Urinary bladder (tissue), 4 donors: Measurements from ENCODE around the gene SCMH1. TPM values are rescaled to one million over a fixed set of nuclear protein-coding genes. Genes with fewer than 3 reads are reported as not detected.
A peak's percentile ranks its signal among the peaks of the same experiment; 100 is the strongest.

ENCODE experiments used
- DNase-seq: peaks from one replicate; pipeline ENCODE4 v3.0.0-alpha.2; 2015; ENCODE audit errors: extremely low spot score
- H3K27ac ChIP-seq: one replicate; pipeline ENCODE4 v1.5.1; 2013; ENCODE audit warnings: low read depth, mild to moderate bottlenecking, moderate library complexity
- H3K36me3 ChIP-seq: one replicate; pipeline ENCODE4 v1.6.1; 2013; ENCODE audit warnings: mild to moderate bottlenecking, moderate library complexity; ENCODE audit not compliant: insufficient read depth
- H3K4me1 ChIP-seq: one replicate; pipeline ENCODE4 v1.6.1; 2013; ENCODE audit warnings: mild to moderate bottlenecking, moderate library complexity; ENCODE audit not compliant: insufficient read depth
- H3K4me3 ChIP-seq: one replicate; pipeline ENCODE4 v1.5.1; 2013; ENCODE audit warnings: low read depth, low read length
- WGBS: extraction: QIAGEN DNeasy Blood & Tissue Kit; methylation state at CpG from one replicate; pipeline ENCODE4 v1.1.7; 2013; 5-methylcytosine and 5-hydroxymethylcytosine counted together
- polyA plus RNA-seq: library from polyadenylated mRNA; stranded (reverse); fragments of 200-250 nt; gene quantifications from one replicate; pipeline ENCODE4 v1.2.3, GENCODE V29; 2013
- total RNA-seq: library from RNA; depleted of rRNA; stranded (reverse); fragments of >200 nt; gene quantifications from one replicate; pipeline ENCODE4 v1.2.3, GENCODE V29; 2014
- donor health status: healthy with polysubstance abuse.
- donor health status: healthy.

The SCMH1 gene
- total RNA-seq (46.8 TPM), polyA plus RNA-seq (59.8 TPM)

GRCh38 chr1:41241749-41242341 is at the start of gene SCMH1:
TSS of gene SCMH1 (minus strand) at chr1:41242306. CDS start at chr1:41186133, 56,173 bp downstream.
- H3K4me1 ChIP-seq, result no peaks in the 10 kb centered on the region
- WGBS, result under 1% methylated on average over 84 of the region's 85 CpGs
- H3K36me3 ChIP-seq, result no peaks in the 10 kb centered on the region
- H3K4me3 ChIP-seq, result peak within 1 kb of the TSS; percentile 97
- DNase-seq, result no peak
- peak within 1 kb of the TSS; percentile 99 for H3K27ac ChIP-seq

- WGBS, result 85% methylated on average over 5 of the region's 5 CpGs
- no peak for DNase-seq
- Histone ChIP-seq H3K4me3 (no peak overlapping the region), H3K36me3 (no peaks in the 10 kb centered on the region), H3K4me1 (no peaks in the 10 kb centered on the region), H3K27ac (no peak overlapping the region)
Measured at GRCh38 chr1:41291195-41291594, 49.1 kb upstream of the SCMH1 start.

GRCh38 chr1:41289196-41289595 is 47.1 kb upstream of the SCMH1 start:
- no peaks in the 10 kb centered on the region for H3K36me3 ChIP-seq
- no peak overlapping the region for H3K4me3 ChIP-seq
- WGBS, result 90% methylated on average over 5 of the region's 5 CpGs
- no peak overlapping the region for H3K27ac ChIP-seq
- DNase-seq, result no peak
- H3K4me1 ChIP-seq, result no peaks in the 10 kb centered on the region

- Histone ChIP-seq H3K36me3 (no peaks in the 10 kb centered on the region), H3K27ac (no peak overlapping the region), H3K4me3 (no peak overlapping the region), H3K4me1 (no peaks in the 10 kb centered on the region)
- 71% methylated on average over 4 of the region's 4 CpGs for WGBS
- DNase-seq, result no peak
Measured at GRCh38 chr1:41286992-41287391, 44.9 kb upstream of the SCMH1 start.

- H3K4me1 ChIP-seq, result no peaks in the 10 kb centered on the region
- H3K36me3 ChIP-seq, result no peaks in the 10 kb centered on the region
- WGBS, result 45% methylated on average over 3 of the region's 3 CpGs
- no peak for DNase-seq
- H3K27ac ChIP-seq, result no peak overlapping the region
- H3K4me3 ChIP-seq, result no peak overlapping the region
Measured at GRCh38 chr1:41286486-41286885, 44.4 kb upstream of the SCMH1 start.

- Histone ChIP-seq H3K27ac (no peak overlapping the region), H3K4me1 (no peaks in the 10 kb centered on the region), H3K36me3 (no peaks in the 10 kb centered on the region), H3K4me3 (no peak overlapping the region)
- DNase-seq, result no peak
- WGBS, result 79% methylated on average over 4 of the region's 4 CpGs
Measured at GRCh38 chr1:41285818-41286217, 43.7 kb upstream of the SCMH1 start.

- DNase-seq, result no peak
- WGBS, result 86% methylated on average over 2 of the region's 2 CpGs
- Histone ChIP-seq H3K27ac (no peak overlapping the region), H3K4me1 (no peaks in the 10 kb centered on the region), H3K36me3 (no peaks in the 10 kb centered on the region), H3K4me3 (no peak overlapping the region)
Measured at GRCh38 chr1:41284121-41284520, 42.0 kb upstream of the SCMH1 start.

GRCh38 chr1:41282679-41283317 is 40.7 kb upstream of the SCMH1 start:
- Histone ChIP-seq H3K4me3 (no peak overlapping the region), H3K36me3 (no peaks in the 10 kb centered on the region), H3K4me1 (no peaks in the 10 kb centered on the region), H3K27ac (no peak overlapping the region)
- WGBS, result 30% methylated on average over 9 of the region's 9 CpGs
- no peak for DNase-seq

- WGBS, result 70% methylated on average over 2 of the region's 2 CpGs
- Histone ChIP-seq H3K4me3 (no peak overlapping the region), H3K27ac (no peak overlapping the region), H3K36me3 (no peaks in the 10 kb centered on the region), H3K4me1 (no peaks in the 10 kb centered on the region)
- DNase-seq, result no peak
Measured at GRCh38 chr1:41281334-41281733, 39.2 kb upstream of the SCMH1 start.

GRCh38 chr1:41280202-41281032 is 38.3 kb upstream of the SCMH1 start:
- WGBS, result 75% methylated on average over 11 of the region's 11 CpGs
- H3K4me3 ChIP-seq, result no peak overlapping the region
- no peaks in the 10 kb centered on the region for H3K36me3 ChIP-seq
- no peak for DNase-seq
- no peak overlapping the region for H3K27ac ChIP-seq
- H3K4me1 ChIP-seq, result no peaks in the 10 kb centered on the region

- 80% methylated on average over 3 of the region's 3 CpGs for WGBS
- no peaks in the 10 kb centered on the region for H3K4me1 ChIP-seq
- H3K4me3 ChIP-seq, result no peak overlapping the region
- no peaks in the 10 kb centered on the region for H3K36me3 ChIP-seq
- DNase-seq, result no peak
- H3K27ac ChIP-seq, result no peak overlapping the region
Measured at GRCh38 chr1:41278076-41278475, 36.0 kb upstream of the SCMH1 start.

GRCh38 chr1:41277371-41277975 is 35.4 kb upstream of the SCMH1 start:
- DNase-seq, result no peak
- Histone ChIP-seq H3K4me1 (no peaks in the 10 kb centered on the region), H3K36me3 (no peaks in the 10 kb centered on the region), H3K4me3 (no peak overlapping the region), H3K27ac (no peak overlapping the region)
- 78% methylated on average over 12 of the region's 12 CpGs for WGBS

- DNase-seq, result no peak
- H3K4me3 ChIP-seq, result no peak overlapping the region
- 91% methylated on average over 9 of the region's 9 CpGs for WGBS
Measured at GRCh38 chr1:41275831-41276230, 33.7 kb upstream of the SCMH1 start.

More at GRCh38 chr1:41275831-41276230, 33.7 kb upstream of the SCMH1 start:
- H3K4me1 ChIP-seq, result no peaks in the 10 kb centered on the region
- H3K27ac ChIP-seq, result no peak overlapping the region
- no peaks in the 10 kb centered on the region for H3K36me3 ChIP-seq
